H1 (cell line): Measurements from ENCODE around the gene SRGAP3. TPM values are rescaled to one million over a fixed set of nuclear protein-coding genes. Genes with fewer than 3 reads are reported as not detected.

Experiments
- CTCF ChIA-PET: fragments of 300-600 bp; sonication (Branson Sonifier 250); formaldehyde crosslinking; loops from one replicate; lab custom pipeline; 2021; ENCODE audit not compliant: partially characterized antibody; lab: Charles Lee
- POLR2A ChIA-PET: fragments of 300-600 bp; sonication (Branson Sonifier 250); formaldehyde crosslinking; loops from one replicate; lab custom pipeline; 2021; ENCODE audit warnings: inconsistent platforms; ENCODE audit not compliant: partially characterized antibody; lab: Charles Lee
- DNase-seq, 2 experiments: peaks; one replicate each; pipeline versions ENCODE4 v3.0.0 to v3.0.0-alpha.2; 2010 to 2022; ENCODE audit warnings: low spot score in 2 of 2, low read depth in 1 of 2, mixed read lengths in 1 of 2
- FAIRE-seq: peaks from 2 replicates; lab custom pipeline; 2011; peaks lifted over from hg19 to GRCh38; lab: Jason Lieb, UNC
- H2AFZ ChIP-seq: 2 replicates; pipeline ENCODE4 v1.8.1; 2012; ENCODE audit warnings: low read length, inconsistent platforms
- H2AK5ac ChIP-seq: 2 replicates; pipeline ENCODE4 v1.6.1; 2013; ENCODE audit warnings: low read depth, low read length
- H2BK120ac ChIP-seq: replicated peaks from 2 replicates; pipeline ENCODE3; 2013; ENCODE audit warnings: low read depth, low read length, inconsistent platforms
- H2BK12ac ChIP-seq: 2 replicates; pipeline ENCODE4 v1.6.1; 2013; ENCODE audit warnings: low read depth, low read length
- H2BK15ac ChIP-seq: 2 replicates; pipeline ENCODE4 v1.6.1; 2013; ENCODE audit warnings: low read length
- H2BK20ac ChIP-seq: 2 replicates; pipeline ENCODE4 v1.6.1; 2013; ENCODE audit warnings: low read length
- H2BK5ac ChIP-seq: 2 replicates; pipeline ENCODE4 v1.6.1; 2013; ENCODE audit warnings: low read depth, low read length
- H3K14ac ChIP-seq: 2 replicates; pipeline ENCODE4 v1.6.1; 2013; ENCODE audit warnings: inconsistent platforms; ENCODE audit not compliant: insufficient read length
- H3K18ac ChIP-seq: 2 replicates; pipeline ENCODE4 v1.6.1; 2013; ENCODE audit warnings: low read length; ENCODE audit errors: extremely low read depth
- H3K23ac ChIP-seq: 2 replicates; pipeline ENCODE4 v1.6.1; 2013; ENCODE audit warnings: inconsistent platforms; ENCODE audit not compliant: insufficient read length
- H3K23me2 ChIP-seq: 2 replicates; pipeline ENCODE4 v1.6.1; 2013; ENCODE audit warnings: low read depth, low read length
- H3K27ac ChIP-seq: 2 replicates; pipeline ENCODE4 v1.6.1; 2011; ENCODE audit warnings: low read depth, low read length, inconsistent platforms
- H3K27me3 ChIP-seq, 4 experiments: replicated peaks in 1 of 4; 1 replicate in 1 of 4; 2 replicates in 3 of 4; pipeline versions ENCODE4 v1.6.1 to v1.8.1; 2011 to 2013; ENCODE audit warnings: low read length in 3 of 4, mild to moderate bottlenecking in 3 of 4, inconsistent platforms in 2 of 4, mixed read lengths in 2 of 4, moderate library complexity in 1 of 4; ENCODE audit not compliant: control insufficient read depth in 3 of 4, insufficient read depth in 3 of 4; ENCODE audit errors: extremely low read depth in 1 of 4
- H3K36me3 ChIP-seq, 4 experiments: 2 replicates each; pipeline versions ENCODE4 v1.6.1 to v1.8.1; 2011 to 2013; ENCODE audit warnings: mild to moderate bottlenecking in 4 of 4, low read length in 3 of 4, moderate library complexity in 2 of 4, control low read depth in 1 of 4, inconsistent platforms in 1 of 4; ENCODE audit not compliant: insufficient read depth in 4 of 4, control insufficient read depth in 2 of 4
- H3K4ac ChIP-seq: replicated peaks from 2 replicates; pipeline ENCODE3; 2013; ENCODE audit warnings: low read length, low read depth, mixed read lengths, inconsistent platforms; ENCODE audit not compliant: insufficient read length
- H3K4me1 ChIP-seq, 4 experiments: replicated peaks in 1 of 4; 1 replicate in 1 of 4; 2 replicates in 3 of 4; pipeline versions ENCODE4 v1.6.1 to v1.8.1; 2011 to 2013; ENCODE audit warnings: low read length in 3 of 4, inconsistent platforms in 2 of 4, mixed read lengths in 1 of 4; ENCODE audit not compliant: insufficient read depth in 4 of 4, control insufficient read depth in 3 of 4
- H3K4me2 ChIP-seq, 2 experiments: 2 replicates each; pipeline versions ENCODE4 v1.6.1 to v1.8.1; 2011 to 2013; ENCODE audit warnings: low read depth in 2 of 2, low read length in 2 of 2, control low read depth in 1 of 2, inconsistent platforms in 1 of 2, mild to moderate bottlenecking in 1 of 2; ENCODE audit not compliant: insufficient read depth in 1 of 2
- H3K4me3 ChIP-seq, 4 experiments: fragments of 200-600, 300-600 bp in 1 of 4; sonication (generic), shearing (Covaris generic), sonication (Bioruptor Twin) in 1 of 4; 2 replicates each; pipeline versions ENCODE4 v1.5.1 to v1.8.1; 2011 to 2016; ENCODE audit warnings: low read length in 4 of 4, low read depth in 3 of 4, control low read depth in 2 of 4, inconsistent platforms in 2 of 4, mild to moderate bottlenecking in 2 of 4, mixed read lengths in 1 of 4, moderate library complexity in 1 of 4; ENCODE audit not compliant: insufficient read depth in 2 of 4; ENCODE audit errors: extremely low read depth in 1 of 4
- H3K56ac ChIP-seq: replicated peaks from 2 replicates; pipeline ENCODE3; 2013; ENCODE audit warnings: low read depth, mild to moderate bottlenecking, mixed read lengths, low read length, inconsistent platforms; ENCODE audit not compliant: insufficient read length
- H3K79me1 ChIP-seq: 2 replicates; pipeline ENCODE4 v1.6.1; 2013; ENCODE audit warnings: low read depth, low read length, control low read depth
- H3K79me2 ChIP-seq, 2 experiments: 2 replicates each; pipeline versions ENCODE4 v1.6.1 to v1.8.1; 2012 to 2013; ENCODE audit warnings: low read length in 2 of 2, mild to moderate bottlenecking in 2 of 2, inconsistent platforms in 1 of 2; ENCODE audit not compliant: insufficient read depth in 2 of 2, control insufficient read depth in 1 of 2
- H3K9ac ChIP-seq, 4 experiments: replicated peaks in 1 of 4; 1 replicate in 1 of 4; 2 replicates in 3 of 4; pipeline versions ENCODE4 v1.6.1 to v1.8.1; 2011 to 2013; ENCODE audit warnings: low read depth in 3 of 4, low read length in 3 of 4, control low read depth in 2 of 4, mild to moderate bottlenecking in 2 of 4, moderate library complexity in 2 of 4, inconsistent platforms in 1 of 4; ENCODE audit errors: extremely low read depth in 1 of 4
- H3K9me3 ChIP-seq, 2 experiments: 2 replicates each; pipeline versions ENCODE4 v1.6.1 to v1.8.1; 2012 to 2013; ENCODE audit warnings: mild to moderate bottlenecking in 2 of 2, moderate library complexity in 2 of 2, control low read depth in 1 of 2, inconsistent platforms in 1 of 2, low read depth in 1 of 2, low read length in 1 of 2, mixed read lengths in 1 of 2; ENCODE audit not compliant: insufficient read depth in 2 of 2
- H4K20me1 ChIP-seq, 2 experiments: replicated peaks in 1 of 2; 2 replicates each; pipeline versions ENCODE3 to v1.8.1; 2011 to 2013; ENCODE audit warnings: inconsistent platforms in 2 of 2, low read length in 2 of 2, mild to moderate bottlenecking in 1 of 2; ENCODE audit not compliant: insufficient read depth in 2 of 2, control insufficient read depth in 1 of 2
- H4K5ac ChIP-seq: 2 replicates; pipeline ENCODE4 v1.6.1; 2013; ENCODE audit warnings: low read length, low read depth, mixed read lengths, inconsistent platforms; ENCODE audit not compliant: insufficient read length
- H4K8ac ChIP-seq: 2 replicates; pipeline ENCODE4 v1.8.0; 2013; ENCODE audit warnings: mild to moderate bottlenecking, moderate library complexity, low read length, inconsistent platforms; ENCODE audit not compliant: insufficient read depth; ENCODE audit errors: extremely low read depth
- H4K91ac ChIP-seq: replicated peaks from 2 replicates; pipeline ENCODE3; 2013; ENCODE audit warnings: low read length, mixed read lengths, inconsistent platforms; ENCODE audit not compliant: insufficient read length
- BRCA1 ChIP-seq: IDR thresholded peaks from 2 replicates; pipeline ENCODE4 v1.6.1; 2012; ENCODE audit warnings: low read depth, low read length, improper control_type of control experiment
- HDAC6 ChIP-seq: IDR thresholded peaks from one replicate; pipeline ENCODE4 v1.7.1; 2012; ENCODE audit warnings: low read depth, mild to moderate bottlenecking, inconsistent platforms, low read length, moderate library complexity
- JUND ChIP-seq: IDR thresholded peaks from 2 replicates; pipeline ENCODE4 v1.6.1; 2011; ENCODE audit warnings: mild to moderate bottlenecking, improper control_type of control experiment, low read length
- MAX ChIP-seq: IDR thresholded peaks from 2 replicates; pipeline ENCODE4 v1.6.1; 2012; ENCODE audit warnings: inconsistent platforms
- RBBP5 ChIP-seq: IDR thresholded peaks from 2 replicates; pipeline ENCODE4 v1.7.1; 2012; ENCODE audit warnings: low read depth, mild to moderate bottlenecking, inconsistent platforms, low read length, moderate library complexity, borderline replicate concordance
- SIX5 ChIP-seq: IDR thresholded peaks from 2 replicates; pipeline ENCODE4 v1.6.1; 2011; ENCODE audit warnings: mild to moderate bottlenecking, low read depth, low read length
- WGBS, 2 experiments: shearing (Covaris generic) in 1 of 2; methylation state at CpG; one replicate each; pipeline versions ENCODE4 v1.1.6 to v1.1.7; 2013 to 2015; ENCODE audit warnings: low lambda C conversion rate in 2 of 2, mixed read lengths in 2 of 2, inconsistent platforms in 1 of 2, low coverage in 1 of 2, missing lambda C conversion rate in 1 of 2; ENCODE audit not compliant: insufficient replicate concordance in 2 of 2, insufficient coverage in 1 of 2, insufficient read length in 1 of 2; ENCODE audit errors: extremely low coverage in 1 of 2, missing lambda C conversion rate in 1 of 2; 5-methylcytosine and 5-hydroxymethylcytosine counted together
- polyA plus RNA-seq, 7 experiments: library from polyadenylated mRNA; depleted of rRNA in 3 of 7; stranded (reverse) in 5 of 7; unstranded in 2 of 7; fragments of >200 nt in 5 of 7; fragments of 200-250 nt in 2 of 7; gene quantifications; 1 replicate in 5 of 7; 2 replicates in 1 of 7; 4 replicates in 1 of 7; pipeline versions ENCODE4 v1.2.1 to v1.2.3, GENCODE V29; 2011 to 2013; ENCODE audit warnings: missing spikeins in 2 of 7, mixed read lengths in 2 of 7
- total RNA-seq: library from RNA; stranded (reverse); fragmentation: NEBNext Ultra II Directional; extraction: Animal tissue kit (Norgen Biotek cat#: 25700); gene quantifications from 2 replicates; pipeline ENCODE4 v1.2.1, GENCODE V29; 2021

The SRGAP3 gene
- total and polyA plus RNA-seq, 2 of the 8 experiments (the other 6 are each of a cell fraction or from before 2014, with no cell fraction given), result 5.8 to 11.4 TPM

GRCh38 chr3:9137676-9138075 is 111.8 kb downstream of the SRGAP3 start:
- ChIA-PET CTCF (interaction anchor here (1.5 to 2.6 kb wide), 4 partner anchors 16 to 150 kb away, joined by 3 to 9 read pairs (median 4); no protein-coding TSS in a partner anchor), POLR2A (interaction anchor here (1.0 kb wide), 1 partner anchor 16 kb away, joined by 4 read pairs; no protein-coding TSS in a partner anchor)
- H4K20me1 ChIP-seq, result peaks cover 0 to 2% of the 10 kb centered on the region in 2 experiments
- no peak overlapping the region for H2BK20ac ChIP-seq
- H3K27ac ChIP-seq, result no peak overlapping the region
- no peak overlapping the region for H2AK5ac ChIP-seq
- no peak overlapping the region for H3K14ac ChIP-seq
- no peak overlapping the region for H2BK120ac ChIP-seq
- peaks cover 4 to 10% (median 7%) of the 10 kb centered on the region in 4 experiments for H3K4me1 ChIP-seq
- FAIRE-seq (no peak), DNase-seq (no peak)
- peaks cover 0 to 13% (median 8%) of the 10 kb centered on the region in 4 experiments; a peak in 6 of 7 replicates for H3K27me3 ChIP-seq
- H4K8ac ChIP-seq, result no peak overlapping the region
- H3K23ac ChIP-seq, result no peak overlapping the region
- H2BK15ac ChIP-seq, result no peak overlapping the region
- no peak overlapping the region for H3K4me3 ChIP-seq
- H4K91ac ChIP-seq, result no peak overlapping the region
- H3K79me1 ChIP-seq, result no peaks in the 10 kb centered on the region; the same call in 1 of the 2 replicates
- TF ChIP-seq RBBP5, result no peak
- TF ChIP-seq SIX5, result no peak
- TF ChIP-seq JUND, result no peak
- no peak for TF ChIP-seq BRCA1
- no peak for TF ChIP-seq HDAC6
- no peak for TF ChIP-seq MAX
- no peak overlapping the region for H3K4me2 ChIP-seq
- no peak overlapping the region for H2BK12ac ChIP-seq
- H3K18ac ChIP-seq, result no peak overlapping the region
- 79% methylated on average over 4 of the region's 4 CpGs; no CpG with 5 or more reads in 1 of the 2 experiments for WGBS, 2 experiments
- H2BK5ac ChIP-seq, result no peak overlapping the region
- H3K4ac ChIP-seq, result no peak overlapping the region
- H3K56ac ChIP-seq, result no peak overlapping the region
- H4K5ac ChIP-seq, result no peak overlapping the region
- no peaks in the 10 kb centered on the region for H3K79me2 ChIP-seq
- no peak overlapping the region for H3K9ac ChIP-seq
- peaks cover 0 to 4% of the 10 kb centered on the region in 2 experiments; a peak in 1 of 4 replicates for H3K9me3 ChIP-seq
- no peaks in the 10 kb centered on the region; the same call in 1 of the 2 replicates for H3K23me2 ChIP-seq
- no peak overlapping the region for H2AFZ ChIP-seq
- H3K36me3 ChIP-seq, result no peaks in the 10 kb centered on the region
